Measurements from ENCODE around the gene RNF40.

Gene RNF40

GRCh38 chr16:30740364-30741251 is 21.5 kb upstream of the RNF40 start:
- no peak for DNase-seq

DNA sequence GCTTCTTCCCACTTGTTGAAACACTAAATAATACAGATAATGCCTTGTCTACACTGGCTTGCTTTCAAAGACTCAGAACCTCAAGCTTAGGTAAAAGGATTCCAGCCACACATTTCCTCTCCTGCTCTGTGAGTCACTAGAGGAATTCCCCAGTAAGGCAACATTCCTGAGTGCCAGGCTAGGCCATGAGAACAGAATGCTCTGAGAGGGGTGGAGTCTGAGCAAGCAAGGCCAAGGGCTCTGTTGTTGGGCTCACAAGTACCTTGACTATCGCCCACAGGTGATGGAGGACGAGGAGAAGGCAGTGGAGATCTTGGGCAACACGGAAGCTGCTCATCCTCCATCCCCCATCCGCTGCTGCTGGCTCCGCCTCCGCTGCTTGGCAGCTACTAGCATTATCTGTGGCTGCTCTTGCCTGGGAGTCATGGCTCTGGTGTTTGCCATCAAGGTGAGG is 20.6 kb upstream of the RNF40 start:
- no peak for DNase-seq

DNA sequence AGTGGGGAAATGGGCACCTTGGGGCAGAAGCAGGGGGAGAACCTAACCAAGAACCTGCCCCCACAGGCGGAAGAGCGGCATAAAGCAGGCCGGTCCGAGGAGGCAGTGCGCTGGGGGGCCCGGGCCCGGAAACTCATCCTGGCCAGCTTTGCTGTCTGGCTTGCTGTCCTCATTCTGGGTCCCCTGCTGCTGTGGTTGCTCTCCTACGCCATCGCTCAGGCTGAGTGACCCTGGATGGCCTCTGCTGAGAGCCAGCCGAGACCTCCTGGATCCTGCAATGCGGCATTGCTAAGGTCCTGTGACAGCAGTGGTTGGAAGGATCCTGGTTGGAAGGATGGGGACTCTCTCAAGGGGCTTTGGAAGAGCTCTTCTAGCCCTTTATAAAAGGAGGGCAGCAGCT is 18.4 kb upstream of the RNF40 start:
- DNase-seq, result no peak

- no peak for DNase-seq
These were observed 17.9 kb upstream of the RNF40 start for GRCh38 chr16:30744183-30744582.

DNA sequence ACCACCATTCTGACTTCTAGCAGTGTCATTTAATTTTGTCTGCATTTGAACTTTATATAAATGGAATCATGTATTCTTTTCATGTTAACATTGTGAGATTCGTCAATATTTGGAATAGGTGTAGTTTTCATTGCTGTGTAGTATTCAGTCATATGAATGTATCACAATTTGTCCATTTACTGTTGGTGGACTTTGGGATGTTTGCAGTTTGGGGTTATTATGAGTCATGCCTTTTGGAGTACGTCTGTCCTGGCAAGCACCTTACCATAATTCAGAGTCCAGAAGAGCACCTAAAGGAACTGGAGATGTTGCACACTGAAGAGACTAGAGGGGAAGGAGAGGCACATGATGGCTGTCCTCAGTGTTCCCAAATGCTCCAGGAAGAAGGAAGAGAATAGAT is 17.0 kb upstream of the RNF40 start:
- no peak for DNase-seq

GRCh38 chr16:30746638-30747175 is 15.4 kb upstream of the RNF40 start:
- no peak for DNase-seq

DNA sequence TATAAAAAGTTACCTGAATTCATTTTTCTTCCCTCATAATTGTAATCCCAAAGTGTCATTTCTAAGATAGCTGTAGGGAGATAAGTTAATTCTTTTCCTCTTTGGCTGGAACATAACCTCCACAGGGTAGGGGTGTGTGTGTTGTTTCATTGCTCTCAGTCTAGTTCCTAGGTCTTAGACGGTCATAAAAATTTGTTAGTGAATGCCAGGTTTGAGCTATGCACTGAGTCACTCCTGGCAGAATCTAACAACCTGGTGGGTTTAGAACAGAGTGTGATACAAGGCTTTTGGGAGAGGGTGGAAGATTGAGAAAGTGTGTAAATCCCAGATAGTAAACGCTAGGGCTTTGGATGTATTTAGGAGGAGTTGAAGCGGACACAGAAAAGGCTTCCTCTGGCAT is 14.8 kb upstream of the RNF40 start:
- no peak for DNase-seq

- DNase-seq, result peak; percentile 96
These were observed 14.1 kb upstream of the RNF40 start, which contains the start of gene PHKG2 for GRCh38 chr16:30747799-30748633. PHKG2 (plus strand) TSS chr16:30748425; CDS start chr16:30748821, 396 bp downstream.

GRCh38 chr16:30748634-30749445 is 13.3 kb upstream of the RNF40 start:
- no peak for DNase-seq

GRCh38 chr16:30750201-30750600 is 11.9 kb upstream of the RNF40 start:
- no peak for DNase-seq

DNA sequence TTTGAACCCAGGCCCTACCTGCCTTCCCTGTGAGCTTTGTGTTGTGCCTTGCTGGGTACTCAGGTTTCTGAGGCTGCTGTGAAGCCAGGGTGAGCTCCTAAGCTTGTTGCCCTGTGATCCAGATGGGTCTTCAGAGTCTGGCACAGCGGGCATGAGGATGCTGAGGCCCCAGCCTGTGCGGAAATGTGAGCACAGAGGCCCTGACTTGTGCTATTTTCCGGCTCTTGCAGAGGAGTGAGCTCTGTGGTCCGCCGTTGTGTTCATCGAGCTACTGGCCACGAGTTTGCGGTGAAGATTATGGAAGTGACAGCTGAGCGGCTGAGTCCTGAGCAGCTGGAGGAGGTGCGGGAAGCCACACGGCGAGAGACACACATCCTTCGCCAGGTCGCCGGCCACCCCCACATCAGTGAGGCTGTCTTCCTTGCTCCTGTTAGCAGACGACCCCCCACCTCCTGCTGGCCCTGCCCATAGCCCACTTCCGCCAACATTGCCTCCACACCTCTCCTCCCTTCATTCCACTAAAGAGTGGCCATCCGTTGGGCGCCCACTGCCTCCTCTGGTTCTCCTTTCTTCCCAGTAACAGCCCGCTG is 11.2 kb upstream of the RNF40 start:
- DNase-seq, result no peak

- no peak for DNase-seq
These were observed 8.5 kb upstream of the RNF40 start for GRCh38 chr16:30753596-30753995.

- no peak for DNase-seq
These were observed 6.0 kb upstream of the RNF40 start for GRCh38 chr16:30755955-30756780.

GRCh38 chr16:30756781-30757100 is 5.4 kb upstream of the RNF40 start:
- DNase-seq, result no peak

- no peak for DNase-seq
These were observed 4.8 kb upstream of the RNF40 start for GRCh38 chr16:30757316-30757715.

DNA sequence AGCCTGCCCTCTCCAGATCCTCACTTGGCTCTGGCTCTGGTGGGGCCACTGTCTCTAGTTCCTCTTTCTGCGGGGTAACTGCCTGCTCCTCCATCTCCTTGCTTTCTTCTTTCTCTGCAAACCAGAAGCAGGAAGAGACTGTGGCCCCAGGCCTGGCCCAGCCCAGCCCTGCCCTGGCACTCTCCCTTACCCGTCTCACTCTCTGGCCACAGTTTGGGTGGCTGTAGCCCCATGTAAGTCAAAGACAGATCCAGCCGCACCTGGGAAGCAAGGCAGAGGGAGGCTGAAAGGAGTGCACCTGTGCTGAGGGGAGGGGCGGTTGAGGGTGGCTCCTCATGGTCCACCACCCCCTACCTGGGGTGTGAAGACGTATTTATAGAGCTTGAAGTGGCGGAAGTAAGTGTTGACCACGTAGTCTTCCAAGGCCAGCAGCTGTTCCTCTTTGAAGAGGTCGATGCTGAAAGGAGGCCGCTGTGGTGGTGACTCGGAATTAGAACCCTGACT is 3.1 kb upstream of the RNF40 start:
- DNase-seq, result no peak

DNA sequence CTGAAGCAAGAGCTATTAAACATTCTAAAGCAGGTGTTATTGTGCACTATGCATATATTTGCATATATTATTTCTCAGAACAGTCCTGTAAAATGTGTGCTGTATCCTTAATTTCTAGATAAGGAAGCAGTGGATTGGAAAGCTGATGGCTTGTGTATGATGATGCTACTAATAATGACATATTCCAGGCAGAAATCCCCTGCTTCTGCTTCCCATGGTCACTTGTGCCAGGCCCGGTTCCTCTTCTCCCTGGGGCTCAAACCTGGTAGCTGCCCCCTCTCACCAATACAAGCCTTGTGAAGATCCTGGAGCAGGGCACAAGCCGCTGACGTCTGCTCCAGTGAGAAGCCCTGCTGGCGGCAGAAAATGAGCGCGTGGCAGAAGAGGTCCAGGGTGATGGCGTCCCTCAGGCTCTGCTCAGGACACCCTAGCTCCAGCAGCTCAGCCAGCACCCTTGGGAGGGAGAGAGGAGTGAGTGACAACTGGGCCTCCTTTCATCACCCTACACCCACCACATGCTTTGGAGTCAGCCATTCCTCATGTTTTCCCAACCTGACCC is 2.0 kb upstream of the RNF40 start:
- DNase-seq, result no peak

GRCh38 chr16:30760577-30761426 is 1.3 kb upstream of the RNF40 start:
- DNase-seq, result no peak

DNA sequence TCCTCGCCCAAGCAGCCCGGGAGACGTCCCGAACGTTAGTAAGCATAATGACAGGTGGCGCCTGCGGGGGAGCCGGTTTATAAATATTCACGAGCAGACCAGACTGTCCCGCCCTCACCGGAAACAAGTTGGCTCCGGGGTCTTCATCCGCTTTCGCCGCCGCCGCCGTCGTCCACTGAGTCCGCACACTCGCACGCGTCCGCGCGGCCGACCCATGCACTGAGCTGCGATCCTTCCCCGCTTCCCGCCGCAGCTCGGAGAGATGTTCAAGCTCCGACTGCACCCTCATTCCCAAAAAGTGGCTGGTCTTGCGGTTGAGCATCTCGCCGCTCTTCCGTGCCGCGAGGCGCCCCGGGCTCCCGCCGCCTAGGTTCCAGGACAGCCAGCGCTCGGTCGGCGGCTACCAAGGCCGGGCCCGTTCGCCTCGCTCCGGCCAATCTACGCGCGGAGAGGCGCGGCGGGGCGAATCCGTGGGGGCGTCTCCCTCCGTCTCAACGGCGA is 645 bp upstream of the RNF40 start:
- peak; percentile 33 for DNase-seq
